PFSK-1 (cell line): ENCODE measurements around the gene SPSB4.

Experiments used
- POLR2AphosphoS5 ChIP-seq: IDR thresholded peaks from 2 replicates; pipeline ENCODE4 v1.6.1; 2012; ENCODE audit warnings: low read depth, mild to moderate bottlenecking, control low read depth, low read length, moderate library complexity
- SIN3A ChIP-seq: IDR thresholded peaks from 2 replicates; pipeline ENCODE4 v1.6.1; 2012; ENCODE audit warnings: mild to moderate bottlenecking, low read length, moderate library complexity, borderline replicate concordance; ENCODE audit not compliant: insufficient read depth
- TAF1 ChIP-seq: IDR thresholded peaks from 2 replicates; pipeline ENCODE4 v1.6.1; 2012; ENCODE audit warnings: low read length, control low read depth, borderline replicate concordance; ENCODE audit not compliant: insufficient read depth
- TF ChIP-seq, protein P1 (sequence below), 2 experiments: IDR thresholded peaks; 2 replicates each; pipeline versions ENCODE4 v1.6.1 to v1.8.0; 2011 to 2012; ENCODE audit warnings: low read depth in 2 of 2, low read length in 2 of 2, control low read depth in 1 of 2, inconsistent platforms in 1 of 2, mild to moderate bottlenecking in 1 of 2, moderate library complexity in 1 of 2; ENCODE audit not compliant: insufficient read depth in 1 of 2

DNA sequence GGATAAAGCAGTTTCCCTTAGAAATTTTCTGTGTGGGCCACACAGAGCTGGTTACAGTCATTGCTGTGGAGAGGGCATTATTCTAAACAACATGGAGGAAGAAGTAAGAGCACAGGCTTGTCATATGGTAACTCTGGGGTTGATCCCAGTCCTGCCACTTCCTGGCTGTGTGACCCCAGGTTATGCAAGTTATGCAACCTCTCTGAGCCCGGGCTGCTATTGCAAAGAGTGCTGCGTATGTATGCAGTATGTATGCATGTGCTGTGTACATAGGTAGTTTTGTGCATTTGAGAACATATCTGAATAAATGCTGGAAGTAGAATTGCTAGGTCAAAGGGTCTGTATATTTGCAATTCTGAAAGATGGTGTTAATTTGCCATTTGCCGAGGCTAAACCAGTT is 9.2 kb downstream of the SPSB4 start:
- TF ChIP-seq POLR2AphosphoS5: no peak
- no peak for TF ChIP-seq TAF1
- TF ChIP-seq, protein P1, sequence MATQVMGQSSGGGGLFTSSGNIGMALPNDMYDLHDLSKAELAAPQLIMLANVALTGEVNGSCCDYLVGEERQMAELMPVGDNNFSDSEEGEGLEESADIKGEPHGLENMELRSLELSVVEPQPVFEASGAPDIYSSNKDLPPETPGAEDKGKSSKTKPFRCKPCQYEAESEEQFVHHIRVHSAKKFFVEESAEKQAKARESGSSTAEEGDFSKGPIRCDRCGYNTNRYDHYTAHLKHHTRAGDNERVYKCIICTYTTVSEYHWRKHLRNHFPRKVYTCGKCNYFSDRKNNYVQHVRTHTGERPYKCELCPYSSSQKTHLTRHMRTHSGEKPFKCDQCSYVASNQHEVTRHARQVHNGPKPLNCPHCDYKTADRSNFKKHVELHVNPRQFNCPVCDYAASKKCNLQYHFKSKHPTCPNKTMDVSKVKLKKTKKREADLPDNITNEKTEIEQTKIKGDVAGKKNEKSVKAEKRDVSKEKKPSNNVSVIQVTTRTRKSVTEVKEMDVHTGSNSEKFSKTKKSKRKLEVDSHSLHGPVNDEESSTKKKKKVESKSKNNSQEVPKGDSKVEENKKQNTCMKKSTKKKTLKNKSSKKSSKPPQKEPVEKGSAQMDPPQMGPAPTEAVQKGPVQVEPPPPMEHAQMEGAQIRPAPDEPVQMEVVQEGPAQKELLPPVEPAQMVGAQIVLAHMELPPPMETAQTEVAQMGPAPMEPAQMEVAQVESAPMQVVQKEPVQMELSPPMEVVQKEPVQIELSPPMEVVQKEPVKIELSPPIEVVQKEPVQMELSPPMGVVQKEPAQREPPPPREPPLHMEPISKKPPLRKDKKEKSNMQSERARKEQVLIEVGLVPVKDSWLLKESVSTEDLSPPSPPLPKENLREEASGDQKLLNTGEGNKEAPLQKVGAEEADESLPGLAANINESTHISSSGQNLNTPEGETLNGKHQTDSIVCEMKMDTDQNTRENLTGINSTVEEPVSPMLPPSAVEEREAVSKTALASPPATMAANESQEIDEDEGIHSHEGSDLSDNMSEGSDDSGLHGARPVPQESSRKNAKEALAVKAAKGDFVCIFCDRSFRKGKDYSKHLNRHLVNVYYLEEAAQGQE (IDR thresholded peaks at IDR 0.05; ENCODE audit: insufficient read depth in 1 of 2, low read depth in 2 of 2, low read length in 2 of 2): no peak
- TF ChIP-seq SIN3A: no peak
